Measurements from ENCODE around the gene MAVS.
A peak's percentile ranks its signal among the peaks of the same experiment; 100 is the strongest.

Gene MAVS

GRCh38 chr20:3916364-3916763, 69.7 kb downstream of the MAVS start:
- DNase-seq, result no peak

GRCh38 chr20:3919352-3919751, 72.7 kb downstream of the MAVS start:
- DNase-seq, result peak; percentile 45

GRCh38 chr20:3922223-3922982, 75.8 kb downstream of the MAVS start:
- DNase-seq, result no peak

- no peak for DNase-seq
Observed at GRCh38 chr20:3922983-3923339, 76.3 kb downstream of the MAVS start.

GRCh38 chr20:3923818-3924217, 77.2 kb downstream of the MAVS start:
- peak; percentile 72 for DNase-seq

- DNase-seq, result peak; percentile 59
Observed at GRCh38 chr20:3924304-3925112, 77.9 kb downstream of the MAVS start.

GRCh38 chr20:3925113-3925695, 78.6 kb downstream of the MAVS start:
- no peak for DNase-seq
